HepG2 (cell line): Measurements from ENCODE around the gene RPP21. TPM values are rescaled to one million over a fixed set of nuclear protein-coding genes. Genes with fewer than 3 reads are reported as not detected.

Experiments used
- ARID4A ChIP-seq: sonication (generic); formaldehyde crosslinking; IDR thresholded peaks from 2 replicates; pipeline ENCODE4 v1.5.0; 2020; ENCODE audit warnings: mild to moderate bottlenecking, missing genetic modification reagents, borderline replicate concordance
- ARNT ChIP-seq: fragments of 450-650 bp; IDR thresholded peaks from 2 replicates; pipeline ENCODE4 v1.6.1; 2017
- FOXC1 ChIP-seq: sonication (generic); formaldehyde crosslinking; IDR thresholded peaks from 2 replicates; pipeline ENCODE4 v1.8.0; 2022; ENCODE audit warnings: mild to moderate bottlenecking, missing genetic modification reagents, borderline replicate concordance
- KDM2A ChIP-seq: sonication (generic); formaldehyde crosslinking; IDR thresholded peaks from 2 replicates; pipeline ENCODE4 v1.4.0; 2020; ENCODE audit warnings: low read depth, missing genetic modification reagents, borderline replicate concordance
- MEIS1 ChIP-seq: sonication (generic); formaldehyde crosslinking; IDR thresholded peaks from 2 replicates; pipeline ENCODE4 v1.9.0; 2021; ENCODE audit warnings: mild to moderate bottlenecking, missing genetic modification reagents, moderate library complexity, borderline replicate concordance
- NR1H2 ChIP-seq: sonication (generic); formaldehyde crosslinking; IDR thresholded peaks from 2 replicates; pipeline ENCODE4 v1.8.1; 2022; ENCODE audit warnings: low read depth, missing genetic modification reagents, borderline replicate concordance
- NR3C1 ChIP-seq: sonication (generic); formaldehyde crosslinking; IDR thresholded peaks from 2 replicates; pipeline ENCODE4 v1.4.0; 2020; ENCODE audit warnings: missing genetic modification reagents
- PHF21A ChIP-seq: sonication (generic); formaldehyde crosslinking; IDR thresholded peaks from 2 replicates; pipeline ENCODE4 v1.5.0; 2020; ENCODE audit warnings: mild to moderate bottlenecking, missing genetic modification reagents
- PPARG ChIP-seq: conservative IDR thresholded peaks from 2 replicates; pipeline ENCODE4 v1.6.1; 2016; ENCODE audit warnings: missing biosample characterization, missing genetic modification reagents
- SIN3A ChIP-seq: IDR thresholded peaks from 2 replicates; pipeline ENCODE4 v1.6.1; 2011; ENCODE audit warnings: low read depth, mild to moderate bottlenecking, control low read depth, low read length, borderline replicate concordance
- ZBTB34 ChIP-seq: sonication (generic); formaldehyde crosslinking; IDR thresholded peaks from 2 replicates; pipeline ENCODE4 v1.8.0; 2022; ENCODE audit warnings: mild to moderate bottlenecking, missing genetic modification reagents
- ZNF598 ChIP-seq: sonication (generic); formaldehyde crosslinking; IDR thresholded peaks from 2 replicates; pipeline ENCODE4 v1.5.1; 2020; ENCODE audit warnings: mild to moderate bottlenecking, missing genetic modification reagents, borderline replicate concordance
- ZNF609 ChIP-seq: sonication (generic); formaldehyde crosslinking; IDR thresholded peaks from 2 replicates; pipeline ENCODE4 v1.4.0; 2020; ENCODE audit warnings: mild to moderate bottlenecking, missing genetic modification reagents, borderline replicate concordance
- ZNF770 ChIP-seq: sonication (generic); formaldehyde crosslinking; IDR thresholded peaks from 2 replicates; pipeline ENCODE4 v1.5.0; 2020; ENCODE audit warnings: mild to moderate bottlenecking, missing genetic modification reagents
- ZSCAN12 ChIP-seq: sonication (generic); formaldehyde crosslinking; IDR thresholded peaks from 2 replicates; pipeline ENCODE4 v1.9.0; 2021; ENCODE audit warnings: mild to moderate bottlenecking, missing genetic modification reagents
- polyA plus RNA-seq, 8 experiments: library from polyadenylated mRNA; depleted of rRNA in 3 of 8; stranded (reverse) in 7 of 8; unstranded in 1 of 8; fragments of >200 nt; fragmentation: Illumina TruSeq in 4 of 8; extraction: Trizol in 4 of 8; gene quantifications; 2 replicates each; pipeline versions ENCODE4 v1.2.1 to v1.2.3, GENCODE V29; 2011 to 2016; ENCODE audit warnings: low read depth in 4 of 8, missing spikeins in 1 of 8, mixed read lengths in 1 of 8; ENCODE audit not compliant: insufficient read depth in 1 of 8
- total RNA-seq, 5 experiments: library from RNA; depleted of rRNA; stranded (reverse); fragments of >200 nt; fragmentation: Illumina TruSeq; extraction: Trizol; gene quantifications; 2 replicates each; pipeline ENCODE4 v1.2.3, GENCODE V29; 2016; ENCODE audit warnings: low read depth in 1 of 5

Gene RPP21
- total and polyA plus RNA-seq, 2 of the 13 experiments (the other 11 are each of a cell fraction or from before 2014, with no cell fraction given): 53.1 to 72.3 TPM

- peak; percentile 12; the same call in 1 of the 2 replicates for TF ChIP-seq ZNF609 (CRISPR knock-in tag)
- peak; percentile 40; the same call in 1 of the 2 replicates for TF ChIP-seq ZBTB34
- peak; percentile 76 for TF ChIP-seq FOXC1
- peak; percentile 17; the same call in 1 of the 2 replicates for TF ChIP-seq KDM2A (CRISPR knock-in tag)
- TF ChIP-seq MEIS1 (CRISPR knock-in tag): 0 out of 2 replicates have a peak, but pooled peaks have one; percentile 47
- no peak for TF ChIP-seq NR3C1 (CRISPR knock-in tag)
- 0 out of 2 replicates have a peak, but pooled peaks have one; percentile 24 for TF ChIP-seq SIN3A
- TF ChIP-seq PPARG (CRISPR knock-in tag): no peak
- 0 out of 2 replicates have a peak, but pooled peaks have one; percentile 27 for TF ChIP-seq NR1H2
- TF ChIP-seq ARID4A (CRISPR knock-in tag): peak; percentile 83
- no peak for TF ChIP-seq ZNF770
- no peak for TF ChIP-seq ARNT
- 0 out of 2 replicates have a peak, but pooled peaks have one; percentile 3 for TF ChIP-seq ZSCAN12 (CRISPR knock-in tag)
- TF ChIP-seq PHF21A (CRISPR knock-in tag): peak; percentile 80
- TF ChIP-seq ZNF598 (CRISPR knock-in tag): peak; percentile 86
These were observed 19.0 kb upstream of the RPP21 start (continued) for GRCh38 chr6:30325873-30326525.
